Choroid plexus epithelial cell (primary cell): ENCODE measurements around the gene TBX3.
A peak's percentile ranks its signal among the peaks of the same experiment; 100 is the strongest.

ENCODE experiments used
- DNase-seq: peaks from one replicate; pipeline ENCODE4 v3.0.0-alpha.2; 2010; ENCODE audit warnings: low read depth
- H3K4me3 ChIP-seq: 2 replicates; pipeline ENCODE4 v1.5.1; 2011; ENCODE audit warnings: low read depth, mild to moderate bottlenecking, control low read depth, low read length, moderate library complexity
- CTCF ChIP-seq: conservative IDR thresholded peaks from 2 replicates; pipeline ENCODE4 v1.5.1; 2011; ENCODE audit warnings: low read depth, mild to moderate bottlenecking, control low read depth, inconsistent platforms, low read length, moderate library complexity

The TBX3 gene

GRCh38 chr12:114695305-114695592 is 11.3 kb upstream of the TBX3 start:
- DNase-seq = no peak
- no peak for TF ChIP-seq CTCF
- H3K4me3 ChIP-seq = no peak overlapping the region

- no peak overlapping the region for H3K4me3 ChIP-seq
These were observed 10.7 kb upstream of the TBX3 start for GRCh38 chr12:114694436-114695304.

GRCh38 chr12:114693532-114693931 is 9.6 kb upstream of the TBX3 start:
- no peak for DNase-seq
- no peak for TF ChIP-seq CTCF
- no peak overlapping the region for H3K4me3 ChIP-seq

More at GRCh38 chr12:114694436-114695304, 10.7 kb upstream of the TBX3 start:
- TF ChIP-seq CTCF = no peak
- no peak for DNase-seq

- no peak for DNase-seq
- H3K4me3 ChIP-seq = peak overlapping the region; percentile 54
These were observed 9.1 kb upstream of the TBX3 start for GRCh38 chr12:114693059-114693531.

GRCh38 chr12:114692186-114693058 is 8.4 kb upstream of the TBX3 start:
- TF ChIP-seq CTCF = peak; percentile 28
- DNase-seq = no peak
- H3K4me3 ChIP-seq = peak overlapping the region; percentile 54

More at GRCh38 chr12:114693059-114693531, 9.1 kb upstream of the TBX3 start:
- no peak for TF ChIP-seq CTCF

- DNase-seq = no peak
- H3K4me3 ChIP-seq = no peak overlapping the region
- TF ChIP-seq CTCF = no peak
These were observed 7.8 kb upstream of the TBX3 start for GRCh38 chr12:114691763-114692185.
